ENCODE measurements around the gene PON3.
"Not testable (repeated sequence)": the region's sequence is repeated elsewhere in the genome, so short reads cannot be mapped to it uniquely, and the experiment has no call there.

PON3 gene

DNA sequence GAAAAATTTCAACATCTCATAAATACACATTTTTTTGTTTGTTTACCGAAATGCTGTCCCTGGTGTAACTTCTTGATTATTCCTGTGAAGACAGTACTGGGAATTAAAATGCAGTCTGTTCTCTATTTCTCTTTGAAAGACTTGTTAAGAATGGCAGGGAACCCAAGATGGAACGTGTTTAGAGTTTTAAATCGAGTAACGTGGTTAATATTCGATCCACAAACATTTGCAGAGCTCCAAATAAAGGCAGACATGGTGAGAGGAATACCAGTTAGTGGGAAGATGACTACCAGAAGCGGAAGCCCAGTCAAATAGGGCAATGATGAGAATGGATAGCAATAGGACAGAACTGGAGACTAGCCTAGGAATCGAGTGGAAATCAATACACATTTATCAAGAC is 6.7 kb downstream of the PON3 start:
- no peak overlapping the region for H3K27ac ChIP-seq (ENCODE audit: low read length)
- no peak overlapping the region for H2AFZ ChIP-seq (ENCODE audit: low read length)
- no peak for DNase-seq
- no peak overlapping the region for H3K4me2 ChIP-seq (ENCODE audit: low read depth, low read length)
- H3F3A ChIP-seq (ENCODE audit: insufficient read depth, low read length) = no peaks in the 10 kb centered on the region
- H3K9me3 ChIP-seq (replicated peaks; ENCODE audit: insufficient read depth, low read length) = no peaks in the 10 kb centered on the region
- no peaks in the 10 kb centered on the region for H3K9me2 ChIP-seq (replicated peaks; ENCODE audit: insufficient read depth, low read length)
- no peaks in the 10 kb centered on the region for H3K79me2 ChIP-seq (ENCODE audit: low read length)
- no peaks in the 10 kb centered on the region for H3K4me1 ChIP-seq (ENCODE audit: low read length)
- H4K20me1 ChIP-seq (ENCODE audit: insufficient read depth, low read length) = no peaks in the 10 kb centered on the region
- TF ChIP-seq EZH2phosphoT487 (IDR thresholded peaks at IDR 0.05; ENCODE audit: low read length) (no peak), EZH2 (optimal IDR thresholded peaks at IDR 0.05; ENCODE audit: low read depth, low read length) (no peak)
- TF ChIP-seq, protein P1, sequence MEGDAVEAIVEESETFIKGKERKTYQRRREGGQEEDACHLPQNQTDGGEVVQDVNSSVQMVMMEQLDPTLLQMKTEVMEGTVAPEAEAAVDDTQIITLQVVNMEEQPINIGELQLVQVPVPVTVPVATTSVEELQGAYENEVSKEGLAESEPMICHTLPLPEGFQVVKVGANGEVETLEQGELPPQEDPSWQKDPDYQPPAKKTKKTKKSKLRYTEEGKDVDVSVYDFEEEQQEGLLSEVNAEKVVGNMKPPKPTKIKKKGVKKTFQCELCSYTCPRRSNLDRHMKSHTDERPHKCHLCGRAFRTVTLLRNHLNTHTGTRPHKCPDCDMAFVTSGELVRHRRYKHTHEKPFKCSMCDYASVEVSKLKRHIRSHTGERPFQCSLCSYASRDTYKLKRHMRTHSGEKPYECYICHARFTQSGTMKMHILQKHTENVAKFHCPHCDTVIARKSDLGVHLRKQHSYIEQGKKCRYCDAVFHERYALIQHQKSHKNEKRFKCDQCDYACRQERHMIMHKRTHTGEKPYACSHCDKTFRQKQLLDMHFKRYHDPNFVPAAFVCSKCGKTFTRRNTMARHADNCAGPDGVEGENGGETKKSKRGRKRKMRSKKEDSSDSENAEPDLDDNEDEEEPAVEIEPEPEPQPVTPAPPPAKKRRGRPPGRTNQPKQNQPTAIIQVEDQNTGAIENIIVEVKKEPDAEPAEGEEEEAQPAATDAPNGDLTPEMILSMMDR (IDR thresholded peaks at IDR 0.05; ENCODE audit: low read length) = no peak
- no peak overlapping the region for H3K4me3 ChIP-seq (ENCODE audit: low read length)
- H3K27me3 ChIP-seq (replicated peaks; ENCODE audit: insufficient read depth, low read length) = no peaks in the 10 kb centered on the region
- H3K9ac ChIP-seq (ENCODE audit: low read length) = no peak overlapping the region
- H3K36me3 ChIP-seq (replicated peaks; ENCODE audit: insufficient read depth, low read length) = no peaks in the 10 kb centered on the region

DNA sequence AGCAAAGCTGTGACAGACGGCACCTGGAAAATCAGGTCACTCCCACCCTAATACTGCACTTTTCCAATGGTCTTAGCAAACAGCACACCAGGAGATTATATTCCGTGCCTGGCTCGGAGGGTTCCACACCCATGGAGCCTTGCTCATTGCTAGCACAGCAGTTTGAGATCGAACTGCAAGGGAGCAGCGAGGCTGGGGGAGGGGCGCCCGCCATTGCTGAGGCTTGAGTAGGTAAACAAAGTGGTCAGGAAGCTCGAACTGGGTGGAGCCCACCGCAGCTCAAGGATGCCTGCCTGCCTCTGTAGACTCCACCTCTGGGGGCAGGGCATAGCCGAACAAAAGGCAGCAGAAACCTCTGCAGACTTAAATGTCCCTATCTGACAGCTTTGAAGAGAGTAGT is 16.7 kb downstream of the PON3 start:
- H3K9me2 ChIP-seq (replicated peaks; ENCODE audit: insufficient read depth, low read length); H4K20me1 ChIP-seq (ENCODE audit: insufficient read depth, low read length); H3K9ac ChIP-seq (ENCODE audit: low read length); H3F3A ChIP-seq (ENCODE audit: insufficient read depth, low read length); H3K79me2 ChIP-seq (ENCODE audit: low read length); H2AFZ ChIP-seq (ENCODE audit: low read length); H3K9me3 ChIP-seq (replicated peaks; ENCODE audit: insufficient read depth, low read length); H3K4me2 ChIP-seq (ENCODE audit: low read depth, low read length); H3K4me3 ChIP-seq (ENCODE audit: low read length); H3K27me3 ChIP-seq (replicated peaks; ENCODE audit: insufficient read depth, low read length); H3K36me3 ChIP-seq (replicated peaks; ENCODE audit: insufficient read depth, low read length); H3K27ac ChIP-seq (ENCODE audit: low read length); DNase-seq; H3K4me1 ChIP-seq (ENCODE audit: low read length): not testable (repeated sequence)

DNA sequence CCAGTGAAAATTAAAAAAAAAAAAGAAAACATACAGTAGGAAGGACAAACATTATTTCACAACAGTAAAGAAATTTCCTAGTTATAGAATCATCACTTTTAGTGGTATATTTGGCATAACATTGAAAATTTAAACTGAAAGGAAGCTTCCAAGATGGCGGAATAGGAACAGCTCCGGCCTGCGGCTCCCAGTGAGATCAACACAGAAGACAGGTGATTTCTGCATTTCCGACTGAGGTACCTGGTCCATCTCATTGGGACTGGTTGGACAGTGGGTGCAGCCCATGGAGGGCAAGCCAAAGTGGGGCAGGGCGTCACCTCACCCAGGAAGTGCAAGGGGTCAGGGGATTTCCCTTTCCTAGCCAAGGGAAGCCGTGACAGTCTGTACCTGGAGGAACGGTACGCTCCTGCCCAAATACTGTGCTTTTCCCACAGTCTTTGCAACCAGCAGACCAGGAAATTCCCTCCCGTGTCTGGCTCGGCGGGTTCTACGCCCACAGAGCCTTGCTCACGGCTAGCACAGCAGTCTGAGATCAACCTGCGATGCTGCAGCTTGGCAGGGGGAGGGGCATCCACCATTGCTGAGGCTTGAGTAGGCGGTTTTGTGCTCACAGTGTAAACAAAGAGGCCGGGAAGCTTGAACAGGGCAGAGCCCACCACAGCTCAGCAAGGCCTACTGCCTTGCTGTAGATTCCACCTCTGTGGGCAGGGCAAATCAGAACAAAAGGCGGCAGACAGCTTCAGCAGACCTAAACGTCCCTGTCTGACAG is 19.4 kb downstream of the PON3 start:
- Histone ChIP-seq H2AFZ (ENCODE audit: low read length) (no peak overlapping the region), H3K4me3 (ENCODE audit: low read length) (no peak overlapping the region), H3K36me3 (replicated peaks; ENCODE audit: insufficient read depth, low read length) (no peaks in the 10 kb centered on the region), H3K27ac (ENCODE audit: low read length) (no peak overlapping the region), H3K4me2 (ENCODE audit: low read depth, low read length) (no peak overlapping the region), H3K9me3 (replicated peaks; ENCODE audit: insufficient read depth, low read length) (no peaks in the 10 kb centered on the region), H4K20me1 (ENCODE audit: insufficient read depth, low read length) (no peaks in the 10 kb centered on the region), H3K9ac (ENCODE audit: low read length) (no peak overlapping the region), H3K9me2 (replicated peaks; ENCODE audit: insufficient read depth, low read length) (no peaks in the 10 kb centered on the region), H3F3A (ENCODE audit: insufficient read depth, low read length) (no peaks in the 10 kb centered on the region), H3K27me3 (replicated peaks; ENCODE audit: insufficient read depth, low read length) (no peaks in the 10 kb centered on the region), H3K4me1 (ENCODE audit: low read length) (no peaks in the 10 kb centered on the region), H3K79me2 (ENCODE audit: low read length) (no peaks in the 10 kb centered on the region)
- TF ChIP-seq EZH2phosphoT487 (IDR thresholded peaks at IDR 0.05; ENCODE audit: low read length) (no peak), EZH2 (optimal IDR thresholded peaks at IDR 0.05; ENCODE audit: low read depth, low read length) (no peak)
- TF ChIP-seq, protein P1 (IDR thresholded peaks at IDR 0.05; ENCODE audit: low read length) = no peak
- no peak for DNase-seq

DNA sequence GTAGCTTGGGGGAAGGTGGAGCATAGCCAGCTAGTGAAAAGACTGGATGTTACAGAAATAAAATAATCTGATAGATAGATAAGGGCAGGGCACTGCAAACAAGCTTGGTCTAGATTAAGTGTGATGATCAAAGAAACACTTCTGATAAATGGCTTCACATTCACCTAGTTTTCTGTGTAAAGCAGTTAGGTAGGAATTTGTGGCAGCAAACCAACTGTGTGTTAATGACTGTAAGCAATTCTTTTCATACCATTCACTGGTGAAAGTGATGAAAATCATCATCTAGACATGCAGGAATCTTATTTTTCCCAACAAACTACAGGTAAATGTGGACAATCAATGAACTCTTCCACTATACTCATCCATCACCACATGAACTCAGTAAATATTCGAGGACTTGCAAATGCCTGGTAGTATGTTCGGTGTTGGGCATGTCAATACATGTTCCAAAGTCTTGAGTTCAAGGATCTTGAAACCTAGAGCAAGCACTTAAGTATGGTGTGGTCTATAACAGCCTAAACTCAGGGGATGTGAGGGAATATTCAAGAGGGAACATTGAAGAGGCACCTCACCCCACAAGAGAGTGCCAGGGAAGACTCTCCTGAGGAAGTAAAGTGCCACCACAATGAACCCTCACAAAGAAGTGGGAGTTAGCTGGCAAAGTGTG is 20.5 kb downstream of the PON3 start:
- DNase-seq = no peak
- no peaks in the 10 kb centered on the region for H3K36me3 ChIP-seq (replicated peaks; ENCODE audit: insufficient read depth, low read length)
- no peak overlapping the region for H3K9ac ChIP-seq (ENCODE audit: low read length)
- no peaks in the 10 kb centered on the region for H3F3A ChIP-seq (ENCODE audit: insufficient read depth, low read length)
- no peak overlapping the region for H2AFZ ChIP-seq (ENCODE audit: low read length)
- H3K4me2 ChIP-seq (ENCODE audit: low read depth, low read length) = no peak overlapping the region
- TF ChIP-seq, protein P1 (IDR thresholded peaks at IDR 0.05; ENCODE audit: low read length) = no peak
- TF ChIP-seq EZH2 (optimal IDR thresholded peaks at IDR 0.05; ENCODE audit: low read depth, low read length) (no peak), EZH2phosphoT487 (IDR thresholded peaks at IDR 0.05; ENCODE audit: low read length) (no peak)
- no peaks in the 10 kb centered on the region for H3K27me3 ChIP-seq (replicated peaks; ENCODE audit: insufficient read depth, low read length)
- no peak overlapping the region for H3K4me3 ChIP-seq (ENCODE audit: low read length)
- no peaks in the 10 kb centered on the region for H3K79me2 ChIP-seq (ENCODE audit: low read length)
- no peaks in the 10 kb centered on the region for H3K9me3 ChIP-seq (replicated peaks; ENCODE audit: insufficient read depth, low read length)
- H3K27ac ChIP-seq (ENCODE audit: low read length) = no peak overlapping the region
- no peaks in the 10 kb centered on the region for H4K20me1 ChIP-seq (ENCODE audit: insufficient read depth, low read length)
- no peaks in the 10 kb centered on the region for H3K9me2 ChIP-seq (replicated peaks; ENCODE audit: insufficient read depth, low read length)
- H3K4me1 ChIP-seq (ENCODE audit: low read length) = no peaks in the 10 kb centered on the region
